RWPE1 (cell line): Measurements from ENCODE around the gene C10orf71.

Experiments used
- CTCF ChIA-PET: fragments of 350-600 bp; sonication (Branson Sonifier 250); formaldehyde crosslinking; extraction: SDS; loops from one replicate; lab custom pipeline; 2021; lab: Yijun Ruan, JAX
- POLR2A ChIA-PET: fragments of 400-600 bp; formaldehyde crosslinking; extraction: SDS; loops from one replicate; lab custom pipeline; 2020; ENCODE audit warnings: antibody characterized with exemption; ENCODE audit not compliant: low non-redundant PET; lab: Yijun Ruan, JAX
- DNase-seq: peaks from one replicate; pipeline ENCODE4 v3.0.0; 2012; ENCODE audit warnings: low spot score
- H3K27ac ChIP-seq: fragments of 450-650 bp; 2 replicates; pipeline ENCODE4 v1.5.1; 2017
- TF ChIP-seq, protein P1 (sequence below): fragments of 450-650 bp; conservative IDR thresholded peaks from 2 replicates; pipeline ENCODE4 v1.5.1; 2017; ENCODE audit warnings: low read depth, mild to moderate bottlenecking

Gene C10orf71

DNA sequence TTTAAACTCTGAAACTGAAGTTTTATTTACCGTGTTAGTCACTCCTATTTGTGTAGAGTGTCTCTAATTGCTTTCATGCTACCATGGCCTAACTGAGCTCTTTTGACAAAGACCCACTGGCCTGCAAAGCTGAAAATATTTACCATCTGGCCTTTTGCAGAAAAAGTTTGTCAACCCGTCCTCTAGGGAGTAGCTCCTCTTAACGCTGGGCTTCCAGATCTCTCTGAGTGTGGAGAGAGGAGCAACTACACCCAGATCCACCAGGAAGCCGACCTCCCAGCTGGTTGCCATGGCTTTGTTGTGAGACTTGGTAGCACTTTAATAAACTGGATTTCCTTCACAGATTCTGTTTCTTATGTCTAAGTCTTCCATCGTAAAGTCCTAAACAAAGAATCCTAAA, 4.2 kb upstream of the C10orf71 start:
- CTCF ChIA-PET: no interaction called here
- DNase-seq: no peak
- H3K27ac ChIP-seq: no peak overlapping the region
- POLR2A ChIA-PET: no interaction called here
- TF ChIP-seq, protein P1, sequence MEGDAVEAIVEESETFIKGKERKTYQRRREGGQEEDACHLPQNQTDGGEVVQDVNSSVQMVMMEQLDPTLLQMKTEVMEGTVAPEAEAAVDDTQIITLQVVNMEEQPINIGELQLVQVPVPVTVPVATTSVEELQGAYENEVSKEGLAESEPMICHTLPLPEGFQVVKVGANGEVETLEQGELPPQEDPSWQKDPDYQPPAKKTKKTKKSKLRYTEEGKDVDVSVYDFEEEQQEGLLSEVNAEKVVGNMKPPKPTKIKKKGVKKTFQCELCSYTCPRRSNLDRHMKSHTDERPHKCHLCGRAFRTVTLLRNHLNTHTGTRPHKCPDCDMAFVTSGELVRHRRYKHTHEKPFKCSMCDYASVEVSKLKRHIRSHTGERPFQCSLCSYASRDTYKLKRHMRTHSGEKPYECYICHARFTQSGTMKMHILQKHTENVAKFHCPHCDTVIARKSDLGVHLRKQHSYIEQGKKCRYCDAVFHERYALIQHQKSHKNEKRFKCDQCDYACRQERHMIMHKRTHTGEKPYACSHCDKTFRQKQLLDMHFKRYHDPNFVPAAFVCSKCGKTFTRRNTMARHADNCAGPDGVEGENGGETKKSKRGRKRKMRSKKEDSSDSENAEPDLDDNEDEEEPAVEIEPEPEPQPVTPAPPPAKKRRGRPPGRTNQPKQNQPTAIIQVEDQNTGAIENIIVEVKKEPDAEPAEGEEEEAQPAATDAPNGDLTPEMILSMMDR: no peak

DNA sequence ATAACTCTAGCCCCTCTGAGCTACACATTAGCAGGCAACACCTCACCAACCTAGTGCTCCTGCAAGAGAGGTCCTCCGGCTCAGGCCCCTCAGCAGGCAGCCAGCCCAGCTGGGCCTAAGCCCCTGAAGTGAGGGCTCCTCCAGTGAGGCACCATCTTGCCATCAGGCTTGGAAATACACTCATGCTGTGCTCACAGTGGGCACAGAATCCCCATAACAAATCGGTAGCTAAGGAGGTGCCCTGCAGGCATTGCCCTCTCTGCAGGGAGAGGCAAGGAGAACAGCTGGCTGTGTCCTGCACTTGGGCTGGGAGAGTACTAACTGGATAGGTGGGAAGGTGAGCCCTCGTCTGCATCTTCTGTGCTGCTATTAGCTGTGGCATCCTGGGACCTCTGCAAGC, 3.7 kb upstream of the C10orf71 start:
- POLR2A ChIA-PET: no interaction called here
- DNase-seq: no peak
- H3K27ac ChIP-seq: no peak overlapping the region
- TF ChIP-seq, protein P1: no peak
- CTCF ChIA-PET: no interaction called here

DNA sequence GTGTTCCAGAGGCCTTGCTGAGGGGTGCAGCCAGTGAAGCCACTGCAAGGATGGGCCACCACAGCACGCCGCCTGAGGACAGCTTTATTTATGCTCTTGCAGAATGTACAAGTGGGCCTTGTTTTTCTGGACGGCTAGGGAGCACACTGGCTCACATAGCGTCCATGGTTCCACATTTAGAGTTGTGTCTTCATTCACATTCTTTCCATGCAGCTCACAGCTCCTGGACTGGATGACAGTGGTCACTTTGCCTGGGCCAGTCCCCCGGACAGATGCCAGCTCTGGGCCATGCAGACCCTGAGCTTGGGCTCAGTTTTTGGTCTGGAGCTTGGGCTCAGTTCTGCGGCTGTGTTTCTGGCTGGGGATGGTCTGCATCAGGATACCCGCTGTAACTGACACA, 2.6 kb upstream of the C10orf71 start:
- ChIA-PET CTCF (interaction anchor here (0.6 kb wide), 1 partner anchor 344 kb away, joined by 5 read pairs; no protein-coding TSS in a partner anchor), POLR2A (no interaction called here)
- no peak for DNase-seq
- no peak overlapping the region for H3K27ac ChIP-seq
- TF ChIP-seq, protein P1: no peak

DNA sequence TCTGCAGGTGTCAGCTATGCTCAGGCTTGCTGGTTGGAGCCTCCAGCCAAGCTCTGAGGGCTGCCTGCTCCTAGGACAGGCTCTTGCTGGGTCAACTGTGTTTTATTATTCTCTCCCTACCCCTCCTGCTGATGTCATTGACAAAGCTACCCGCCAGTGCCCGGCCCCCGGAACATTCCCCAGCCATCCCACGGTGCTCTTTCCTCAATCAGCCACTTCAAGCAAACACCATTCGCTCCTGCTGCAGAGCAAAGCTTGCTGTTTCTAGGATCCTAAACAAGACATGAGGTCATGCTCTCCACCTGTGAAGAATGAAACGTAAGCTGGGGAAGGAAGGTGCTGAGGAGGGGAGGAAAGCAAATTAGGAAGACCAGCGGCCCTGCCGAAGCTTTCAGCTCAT, 2.1 kb upstream of the C10orf71 start:
- no peak for DNase-seq
- CTCF ChIA-PET: interaction anchor here (1.0 kb wide), 1 partner anchor 11 kb away, joined by 3 read pairs; no protein-coding TSS in a partner anchor
- no peak overlapping the region for H3K27ac ChIP-seq
- POLR2A ChIA-PET: no interaction called here
- TF ChIP-seq, protein P1: no peak

DNA sequence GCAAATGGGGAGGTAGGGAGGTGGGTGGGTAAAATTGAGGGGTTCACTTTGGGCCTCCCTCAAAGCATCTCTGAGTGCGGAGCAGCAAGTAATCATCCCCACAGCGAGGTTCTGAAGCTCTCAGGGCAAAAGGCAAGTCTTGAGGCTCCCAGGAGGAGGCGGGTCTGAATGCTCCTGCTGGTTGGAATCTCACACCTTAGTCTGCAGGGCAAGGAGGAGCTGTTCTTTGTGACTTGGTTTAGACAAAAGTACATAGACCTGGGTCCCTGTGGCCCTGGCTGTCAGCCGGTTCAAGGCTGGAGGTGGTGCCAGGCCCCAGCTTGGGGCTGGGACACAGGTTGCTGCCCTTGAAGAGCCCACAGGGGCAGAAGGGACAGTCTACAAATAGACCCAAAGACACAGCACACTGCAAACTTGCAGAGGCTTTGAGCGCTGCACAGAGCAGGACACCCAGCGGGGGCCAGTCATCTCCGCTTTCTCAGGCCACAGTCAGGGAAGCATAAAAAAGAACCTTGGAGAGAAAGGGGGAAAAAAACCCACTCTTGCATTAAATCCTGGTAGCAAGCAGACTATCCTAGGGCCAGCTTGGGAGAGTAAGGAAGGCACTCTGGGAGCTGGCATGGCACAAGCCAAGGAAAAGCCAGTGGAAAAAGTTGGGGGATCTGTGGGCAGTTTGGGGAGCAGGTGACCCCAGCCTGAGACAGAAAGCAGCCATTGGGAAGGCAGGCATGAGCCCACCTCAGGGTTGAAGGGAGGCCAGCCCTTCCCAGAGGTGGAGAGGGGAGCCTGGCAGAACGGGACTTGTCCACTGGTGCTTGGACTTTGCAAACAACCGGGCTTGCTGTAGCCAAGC, 926 bp upstream of the C10orf71 start:
- DNase-seq: no peak
- ChIA-PET POLR2A (no interaction called here), CTCF (interaction anchor here (1.0 kb wide), 1 partner anchor 10 kb away, joined by 3 read pairs; no protein-coding TSS in a partner anchor)
- no peak overlapping the region for H3K27ac ChIP-seq
- TF ChIP-seq, protein P1: no peak

DNA sequence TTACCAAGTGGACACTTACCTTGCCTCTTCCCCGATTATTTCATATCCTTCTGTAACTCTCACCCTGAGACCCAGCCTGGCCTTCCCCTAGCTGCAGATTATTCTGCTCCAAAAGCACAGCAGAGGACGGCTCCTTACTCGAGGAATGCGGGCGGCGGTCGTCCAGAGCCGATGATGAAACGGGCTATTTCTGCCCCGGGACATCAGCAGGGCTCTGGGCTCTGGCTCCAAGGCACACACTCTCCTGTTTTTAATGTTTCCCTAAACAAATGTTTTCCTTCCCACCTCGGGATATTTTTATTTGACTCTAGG, 343 bp upstream of the C10orf71 start:
- H3K27ac ChIP-seq: no peak overlapping the region
- ChIA-PET CTCF (no interaction called here), POLR2A (no interaction called here)
- DNase-seq: no peak
- TF ChIP-seq, protein P1: no peak
